Esophagus muscularis mucosa (tissue), 4 donors: ENCODE measurements around the gene ARRDC4. TPM values are rescaled to one million over a fixed set of nuclear protein-coding genes. Genes with fewer than 3 reads are reported as not detected.

Source experiments
- DNase-seq: peaks from one replicate; pipeline ENCODE4 v3.0.0-alpha.2; 2017; ENCODE audit errors: extremely low spot score
- H3K27ac ChIP-seq, 4 donors: fragments of 200-600 bp; sonication (generic); replicated peaks in 1 of 4; 1 replicate in 3 of 4; 2 replicates in 1 of 4; pipeline ENCODE4 v1.5.1; 2016 to 2019; ENCODE audit warnings: mild to moderate bottlenecking in 1 of 4
- H3K27me3 ChIP-seq, 4 donors: fragments of 200-600 bp; sonication (generic); one replicate each; pipeline versions ENCODE4 v1.5.1 to v1.6.0; 2016 to 2019
- H3K36me3 ChIP-seq, 4 donors: fragments of 200-600 bp; sonication (generic); one replicate each; pipeline ENCODE4 v1.5.1; 2016 to 2019
- H3K4me1 ChIP-seq, 4 donors: fragments of 200-600 bp; sonication (generic); one replicate each; pipeline ENCODE4 v1.5.1; 2016 to 2019
- H3K4me3 ChIP-seq, 4 donors: fragments of 200-600 bp; sonication (generic); 1 replicate in 2 of 4; 2 replicates in 2 of 4; pipeline ENCODE4 v1.5.1; 2016 to 2019; ENCODE audit warnings: mild to moderate bottlenecking in 4 of 4, moderate library complexity in 1 of 4
- H3K9me3 ChIP-seq, 4 donors: fragments of 200-600 bp; sonication (generic); 1 replicate in 3 of 4; 2 replicates in 1 of 4; pipeline ENCODE4 v1.5.1; 2016 to 2019
- CTCF ChIP-seq, 3 experiments: fragments of 200-600 bp in 2 of 3; fragments of 450-650 bp in 1 of 3; sonication (generic) in 2 of 3; IDR thresholded peaks; one replicate each; pipeline ENCODE4 v1.5.1; 2017 to 2019; ENCODE audit warnings: antibody characterized with exemption in 3 of 3, mild to moderate bottlenecking in 2 of 3, moderate library complexity in 1 of 3
- EP300 ChIP-seq: sonication (generic); formaldehyde crosslinking; IDR thresholded peaks from one replicate; pipeline ENCODE4 v1.6.1; 2017; ENCODE audit warnings: antibody characterized with exemption
- POLR2A ChIP-seq: fragments of 450-650 bp; IDR thresholded peaks from one replicate; pipeline ENCODE4 v1.6.1; 2017; ENCODE audit warnings: antibody characterized with exemption, moderate library complexity, mild to moderate bottlenecking, low read depth
- POLR2AphosphoS5 ChIP-seq, 2 donors: sonication (generic); formaldehyde crosslinking; IDR thresholded peaks; one replicate each; pipeline ENCODE4 v1.6.1; 2017; ENCODE audit warnings: antibody characterized with exemption in 2 of 2
- WGBS: methylation state at CpG from one replicate; pipeline ENCODE4 v1.1.5; 2018; 5-methylcytosine and 5-hydroxymethylcytosine counted together
- intact Hi-C: fragments of 100-400 bp; cut with DNase I; formaldehyde crosslinking; loops from one replicate; pipeline ENCODE4 v1.15.1; 2023
- total RNA-seq, 4 donors: library from RNA; depleted of rRNA; stranded (reverse); fragments of >200 nt; gene quantifications; one replicate each; pipeline versions ENCODE4 v1.1.0 to v1.2.1, GENCODE V29; 2016

Gene ARRDC4
- total RNA-seq, 4 donors from 2014 or later: 115 to 135 (median 128) TPM

- Histone ChIP-seq H3K36me3 (no peaks in the 10 kb centered on the region), H3K27me3 (no peaks in the 10 kb centered on the region), H3K27ac (peak overlapping the region; percentile 63 to 82 (median 72)), H3K4me1 (peaks cover 0 to 27% (median 15%) of the 10 kb centered on the region in 4 donors), H3K9me3 (no peaks in the 10 kb centered on the region), H3K4me3 (peak overlapping the region; percentile 35 to 54 (median 40))
- intact Hi-C loops: no loop called here
- 62% methylated on average over 10 of the region's 10 CpGs for WGBS
- TF ChIP-seq EP300 (no peak), CTCF (IDR thresholded peaks at IDR 0.05) (no peak), POLR2A (no peak), POLR2AphosphoS5 (IDR thresholded peaks at IDR 0.05) (peak; percentile 58 to 92)
- peak; percentile 90 for DNase-seq
These were observed 56.9 kb downstream of the ARRDC4 start for GRCh38 chr15:98017150-98017964.

- no peaks in the 10 kb centered on the region for H3K36me3 ChIP-seq
- H3K27me3 ChIP-seq: no peaks in the 10 kb centered on the region
- intact Hi-C loops: no loop called here
- WGBS: 42% methylated on average over 6 of the region's 6 CpGs
- peak; percentile 57 for DNase-seq
- peaks cover 0 to 29% (median 16%) of the 10 kb centered on the region in 4 donors for H3K4me1 ChIP-seq
- H3K4me3 ChIP-seq: no peak overlapping the region
- TF ChIP-seq POLR2AphosphoS5 (IDR thresholded peaks at IDR 0.05) (no peak), POLR2A (no peak), EP300 (no peak), CTCF (IDR thresholded peaks at IDR 0.05) (no peak)
- H3K9me3 ChIP-seq: no peaks in the 10 kb centered on the region
- H3K27ac ChIP-seq: peak overlapping the region; percentile 63 to 82 (median 72)
These were observed 58.4 kb downstream of the ARRDC4 start for GRCh38 chr15:98018761-98019351.
